GM18870 (cell line): ENCODE measurements around the gene RRP12.

Source experiments
- ATAC-seq: cut with Tn5 transposase; IDR thresholded peaks from one replicate; pipeline ENCODE4 v1.9.1; 2021; ENCODE audit warnings: moderate library complexity; ENCODE audit not compliant: unreplicated experiment

Gene RRP12

DNA sequence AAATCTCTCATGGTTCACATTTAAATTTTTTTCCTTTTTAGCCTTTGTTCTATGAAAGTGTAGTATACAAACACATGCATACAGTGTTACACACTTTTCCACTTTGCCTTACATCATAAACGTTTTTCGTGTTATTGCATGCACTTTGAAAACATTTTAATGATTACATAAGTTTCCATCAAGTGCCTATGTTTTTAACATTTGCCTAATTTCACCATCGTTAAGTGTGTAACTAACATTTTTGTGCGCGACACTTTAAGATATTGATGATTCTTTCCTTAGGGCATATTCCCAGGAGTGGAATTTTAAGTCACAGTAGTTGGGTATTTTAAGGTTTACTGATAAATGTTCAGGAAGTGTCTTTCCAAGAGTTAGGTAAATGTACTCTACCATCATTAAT lies 65.1 kb downstream of the RRP12 start:
- no peak for ATAC-seq

DNA sequence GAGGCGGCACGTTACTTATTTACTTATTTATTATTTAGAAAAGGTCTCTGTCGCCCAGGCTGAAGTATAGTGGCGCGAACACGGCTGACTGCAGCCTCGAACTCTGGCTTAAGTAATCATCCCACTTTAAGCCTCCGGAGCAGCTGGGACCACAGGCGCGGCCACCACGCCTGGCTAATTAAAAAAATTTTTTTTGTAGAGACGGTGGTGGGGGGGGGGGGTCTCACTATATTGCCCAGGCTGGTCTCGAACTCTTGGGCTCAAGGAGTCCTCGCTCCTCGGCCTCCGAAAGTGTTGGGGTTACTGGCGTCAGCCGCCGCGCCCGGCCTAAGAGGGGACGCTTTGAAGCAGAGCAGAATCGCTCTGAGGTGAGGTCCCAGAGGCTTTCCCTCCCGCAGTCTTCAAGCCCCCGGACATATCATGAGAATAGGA lies 65.9 kb downstream of the RRP12 start:
- peak; percentile 7 for ATAC-seq

DNA sequence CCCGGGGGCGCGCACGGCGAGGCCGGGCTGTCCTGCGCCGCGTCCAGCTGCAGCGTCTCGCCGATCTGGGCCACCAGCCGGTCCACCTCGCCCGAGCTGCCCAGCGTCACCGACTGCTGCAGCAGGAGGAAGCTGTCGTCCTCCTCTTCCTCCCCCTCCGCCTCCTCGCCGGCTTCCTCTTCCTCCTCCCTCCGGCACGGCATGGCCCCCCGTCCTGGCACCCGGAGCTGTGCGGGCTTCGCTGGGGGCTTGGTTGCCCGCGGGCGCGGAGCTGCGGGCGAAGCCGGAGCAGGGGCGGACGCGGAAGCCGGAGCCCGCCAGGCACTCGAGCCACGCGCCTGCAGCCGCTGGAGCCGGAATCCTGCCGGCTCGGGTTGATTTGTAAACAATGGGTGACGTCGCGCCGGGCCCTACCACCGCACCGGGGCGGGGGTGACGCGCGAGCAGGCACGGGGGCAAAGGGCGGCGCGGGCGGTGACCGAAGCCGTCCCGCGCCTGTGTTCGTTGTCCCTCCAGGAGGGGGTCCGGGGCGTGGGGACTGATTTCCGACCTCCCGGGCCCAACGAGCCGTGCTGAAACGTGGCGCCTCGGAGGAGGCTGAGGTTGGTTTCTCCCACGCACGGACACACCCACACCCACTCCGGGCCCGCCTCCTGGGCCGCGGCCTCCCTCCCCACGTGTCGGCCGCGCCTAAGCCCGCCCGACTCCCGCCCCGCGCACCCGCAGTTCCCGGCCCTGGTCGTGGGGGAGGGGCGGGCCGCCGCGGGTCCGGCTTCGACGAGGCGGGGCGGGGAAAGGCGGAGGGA lies 66.6 kb downstream of the RRP12 start, which contains the start of gene FRAT2:
FRAT2 (minus strand) TSS at position 360 of the 806 bp plus-strand sequence; CDS start at position 203, 157 bp downstream.
- peak; percentile 79 for ATAC-seq

DNA sequence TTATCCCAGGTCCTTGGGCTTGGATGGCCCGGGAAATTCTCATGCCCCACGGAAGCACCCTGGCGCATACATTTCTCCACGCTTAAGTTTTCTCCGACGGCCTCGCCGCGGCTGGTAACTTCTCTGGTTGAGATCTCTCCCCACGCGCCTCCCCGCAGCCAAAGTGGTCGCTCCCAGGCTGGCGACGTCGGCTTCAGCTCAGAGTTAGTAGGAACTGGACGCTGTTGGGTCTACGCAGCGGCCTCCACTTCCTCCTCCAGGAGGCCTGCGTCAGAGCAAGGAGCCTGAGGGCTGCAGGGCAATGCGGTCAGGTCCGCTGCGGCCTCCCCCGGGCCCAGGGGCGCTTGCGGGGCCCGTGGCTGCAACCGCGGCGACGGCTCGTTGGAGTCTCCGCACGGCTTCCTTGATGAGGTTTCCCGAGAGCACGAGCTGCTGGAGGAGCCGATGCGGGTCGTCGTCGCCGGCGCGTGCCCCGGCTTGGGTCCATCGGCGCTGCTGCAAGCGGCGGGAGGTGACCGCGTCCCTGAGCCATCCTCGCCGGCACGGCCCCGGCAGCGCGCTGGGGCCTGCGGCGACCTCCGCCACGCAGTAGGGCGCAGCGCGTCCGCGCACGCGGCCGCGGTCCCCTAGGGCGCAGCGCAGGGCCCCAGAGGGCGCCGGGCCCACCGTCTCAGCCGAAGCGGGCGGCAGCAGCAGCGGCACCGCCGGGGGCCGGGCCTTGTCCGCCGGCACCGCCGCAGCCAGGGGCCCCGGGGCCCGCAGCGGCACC lies 67.4 kb downstream of the RRP12 start:
- ATAC-seq: no peak

DNA sequence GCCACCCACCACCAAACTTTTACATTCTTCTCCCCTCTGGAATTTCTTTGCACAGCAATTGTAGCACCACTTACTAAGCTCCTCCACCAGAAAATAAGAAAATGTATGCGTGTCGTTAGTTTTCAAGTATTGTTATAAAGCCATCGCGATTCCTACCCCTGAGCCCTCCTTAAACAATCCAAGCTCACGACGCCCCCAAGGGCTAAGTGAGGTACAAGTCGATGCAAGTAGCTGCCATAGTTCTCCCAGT lies 67.9 kb downstream of the RRP12 start:
- no peak for ATAC-seq

DNA sequence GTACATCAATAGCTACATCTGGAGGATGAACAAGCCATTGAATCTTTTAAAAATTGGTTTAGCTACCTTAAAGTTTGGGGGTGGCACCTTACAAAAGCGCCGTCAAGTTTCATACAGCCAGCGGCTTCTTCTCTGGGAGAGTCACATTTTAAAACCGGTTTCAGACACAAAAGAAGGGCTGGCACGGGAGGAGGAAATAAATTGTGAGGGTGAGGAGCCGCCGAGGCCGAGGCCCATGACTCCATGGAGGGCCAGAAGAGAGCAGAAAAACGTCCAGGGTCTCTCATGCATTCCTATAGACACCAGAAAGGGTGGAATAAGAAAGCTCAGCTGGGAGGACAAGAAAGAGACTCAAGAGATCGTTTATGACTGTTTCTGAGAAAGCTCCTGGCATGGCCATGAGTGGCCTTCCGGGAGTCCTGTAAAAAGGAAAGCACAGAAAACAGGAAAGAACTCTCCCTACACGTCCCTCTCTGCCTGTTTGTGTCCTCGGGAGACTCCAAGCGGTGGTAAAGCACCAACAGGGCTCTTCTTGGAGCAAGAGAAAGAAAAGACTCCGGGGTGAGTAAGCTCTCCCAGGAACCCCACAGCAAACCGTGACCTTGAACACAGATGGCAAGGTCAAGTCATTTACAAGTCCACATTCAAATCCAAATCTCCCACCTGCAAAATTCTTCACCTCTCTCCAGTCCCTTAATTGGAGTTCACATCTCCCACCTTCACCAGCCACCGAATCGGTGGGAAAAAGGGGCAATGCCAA lies 68.4 kb downstream of the RRP12 start:
- no peak for ATAC-seq

DNA sequence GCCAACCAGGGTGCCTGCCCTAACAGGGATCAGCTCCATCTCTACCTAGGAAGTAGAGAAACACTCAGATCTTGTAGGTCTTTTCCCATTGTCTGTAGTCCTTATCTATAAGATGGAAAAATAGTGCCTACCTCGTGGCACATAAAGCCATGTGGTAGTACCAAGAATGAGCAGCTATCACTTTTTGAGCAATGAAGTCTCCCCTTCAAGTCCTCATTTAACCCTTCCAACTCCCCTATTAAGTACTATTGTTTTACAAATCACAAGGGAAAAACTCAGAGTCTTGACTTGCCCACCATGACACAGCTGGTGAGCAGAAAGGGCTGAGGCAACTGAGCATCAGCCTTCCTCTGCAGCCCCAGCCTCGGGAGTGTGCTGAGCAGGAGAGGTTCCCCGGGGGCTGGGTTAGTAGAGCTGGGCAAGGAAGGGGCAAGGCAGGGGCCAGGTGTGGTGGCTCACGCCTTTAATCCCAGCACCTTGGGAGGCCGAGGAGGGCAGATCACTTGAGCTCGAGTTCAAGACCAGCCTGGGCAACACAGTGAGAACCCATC lies 69.9 kb downstream of the RRP12 start:
- no peak for ATAC-seq

DNA sequence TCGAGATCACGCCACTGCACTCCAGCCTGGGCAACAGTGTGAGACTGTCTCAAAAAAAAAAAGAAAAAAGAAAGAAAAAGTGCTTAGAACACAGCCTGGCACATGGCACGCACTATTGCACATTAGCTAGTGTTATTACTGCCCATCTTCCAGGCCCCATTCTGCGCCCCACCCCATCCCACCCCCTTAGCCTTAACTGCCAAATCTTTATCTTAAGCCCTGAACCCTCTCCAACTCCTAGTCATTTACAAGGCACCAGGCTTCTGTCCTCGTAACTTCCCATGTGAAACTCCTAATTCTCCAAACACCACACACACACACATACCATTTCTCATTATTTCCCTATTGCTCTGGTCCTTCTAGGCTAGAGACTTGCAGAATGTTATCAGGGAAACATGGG lies 71.4 kb downstream of the RRP12 start:
- ATAC-seq: no peak

DNA sequence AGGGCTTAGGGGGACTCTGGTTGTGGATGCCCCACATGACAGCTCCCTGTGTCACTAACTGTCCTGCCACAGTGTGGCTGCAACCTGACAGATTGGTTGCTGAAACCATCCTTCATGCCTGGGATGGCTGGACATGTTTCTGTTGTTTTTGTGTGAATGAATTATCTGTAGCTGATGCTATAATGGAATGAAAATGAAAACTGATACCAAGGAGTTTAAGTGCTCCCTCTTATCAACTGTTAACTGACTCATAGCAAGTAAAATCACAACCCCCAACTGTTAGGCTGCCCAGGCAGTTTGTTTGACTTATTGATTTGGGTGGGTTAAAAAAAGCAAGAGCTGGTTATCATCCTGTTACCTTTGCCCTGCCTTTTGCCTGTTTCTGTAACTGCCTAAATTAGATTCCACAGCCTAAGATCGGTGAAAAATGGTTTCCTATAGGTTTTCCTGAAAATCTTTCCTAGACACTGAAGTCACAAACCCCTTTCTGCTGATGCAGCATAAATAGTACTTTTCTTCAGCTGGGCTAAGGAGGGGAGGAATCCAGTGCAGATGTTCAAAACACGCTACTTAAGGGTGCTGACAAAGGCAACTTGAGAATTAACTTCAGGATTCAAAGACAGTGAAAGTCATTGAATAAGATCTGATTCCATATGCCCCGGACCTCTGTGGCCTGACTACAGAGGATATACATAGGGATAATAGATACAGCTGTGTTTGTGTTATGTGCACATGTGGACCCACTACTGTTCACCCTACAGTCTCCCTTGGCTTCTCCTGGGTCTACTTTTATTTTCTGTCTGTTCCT lies 72.3 kb downstream of the RRP12 start:
- ATAC-seq: no peak

DNA sequence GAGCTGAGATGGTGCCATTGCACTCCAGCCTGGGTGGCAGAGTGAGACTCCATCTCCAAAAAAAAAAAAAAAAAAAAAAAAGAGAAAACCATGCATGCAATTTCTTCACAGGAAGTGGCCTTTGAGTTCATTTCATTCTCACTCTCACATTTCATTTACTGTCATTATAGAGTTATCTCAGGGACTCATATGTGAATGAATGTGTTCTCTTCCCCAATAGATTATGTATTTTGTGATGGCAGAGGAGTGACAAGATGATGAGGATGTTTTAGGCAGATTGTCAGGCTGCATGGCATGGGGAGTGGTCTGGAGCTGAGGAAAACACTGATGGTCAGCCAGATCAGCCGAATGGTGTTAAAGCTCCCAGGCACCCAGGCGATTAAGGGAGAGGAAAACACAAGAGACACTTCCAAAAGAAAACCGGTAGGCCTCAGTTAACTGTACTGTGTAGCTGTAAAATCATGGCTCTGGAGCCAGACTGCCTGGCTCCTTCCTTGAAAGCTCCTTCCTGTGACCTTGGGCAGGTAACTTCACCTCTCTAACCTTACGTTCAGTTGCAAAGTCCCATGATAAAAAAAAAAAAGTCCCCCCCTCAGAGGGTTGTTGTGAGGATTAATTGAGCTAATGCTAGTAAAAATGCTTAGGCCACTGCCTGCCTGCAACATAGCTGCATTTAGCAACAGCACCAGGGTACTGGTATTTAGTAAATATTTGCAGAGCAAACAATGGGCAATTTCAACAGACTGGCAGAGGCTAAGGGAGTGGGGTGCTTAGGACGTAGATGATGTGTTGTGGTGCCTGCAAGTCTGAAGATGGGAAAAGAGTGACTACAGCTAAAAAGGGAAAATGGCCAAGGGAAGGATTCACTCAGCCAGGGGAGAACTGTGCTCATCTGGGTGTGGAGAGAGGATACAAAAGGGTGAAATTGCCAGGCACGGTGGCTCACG lies 73.5 kb downstream of the RRP12 start:
- no peak for ATAC-seq

DNA sequence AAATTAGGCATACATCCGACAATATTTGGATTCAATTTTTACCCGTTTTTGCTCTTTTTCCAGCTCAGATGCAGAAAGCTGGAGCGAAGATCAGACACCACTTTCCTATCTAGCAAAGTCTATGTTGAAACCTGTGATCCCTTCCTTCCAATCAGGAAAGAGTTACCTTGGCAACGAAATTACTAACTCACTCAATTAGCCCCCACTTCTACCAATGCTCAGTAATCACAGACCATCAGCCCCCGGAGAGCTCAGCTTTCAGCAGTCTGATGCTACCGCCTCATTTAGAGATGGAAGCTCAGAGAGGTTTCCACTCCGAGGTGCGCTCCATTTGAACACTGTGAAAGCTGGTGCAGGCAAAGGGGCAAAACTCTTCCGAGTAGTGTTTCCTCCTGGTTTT lies 75.4 kb downstream of the RRP12 start:
- ATAC-seq: no peak

DNA sequence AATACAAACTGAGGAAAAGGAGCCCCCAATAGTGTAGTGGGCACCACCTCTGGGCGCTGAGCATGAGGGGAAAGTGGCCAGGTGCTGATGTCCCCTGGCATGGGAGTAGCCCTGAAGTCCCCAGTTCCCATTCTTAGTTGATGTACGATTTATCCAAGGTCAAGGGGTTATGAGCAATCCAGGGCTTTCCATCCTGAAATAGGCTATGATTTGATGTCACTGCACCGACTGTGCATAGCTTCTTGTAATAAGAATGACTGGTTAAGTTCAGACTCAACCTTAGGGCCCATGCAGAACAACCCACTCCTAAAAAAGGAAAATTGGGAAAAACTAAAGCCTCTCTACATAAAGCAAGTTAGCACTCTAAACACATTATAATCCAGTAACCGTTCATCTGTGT lies 77.6 kb downstream of the RRP12 start:
- no peak for ATAC-seq

DNA sequence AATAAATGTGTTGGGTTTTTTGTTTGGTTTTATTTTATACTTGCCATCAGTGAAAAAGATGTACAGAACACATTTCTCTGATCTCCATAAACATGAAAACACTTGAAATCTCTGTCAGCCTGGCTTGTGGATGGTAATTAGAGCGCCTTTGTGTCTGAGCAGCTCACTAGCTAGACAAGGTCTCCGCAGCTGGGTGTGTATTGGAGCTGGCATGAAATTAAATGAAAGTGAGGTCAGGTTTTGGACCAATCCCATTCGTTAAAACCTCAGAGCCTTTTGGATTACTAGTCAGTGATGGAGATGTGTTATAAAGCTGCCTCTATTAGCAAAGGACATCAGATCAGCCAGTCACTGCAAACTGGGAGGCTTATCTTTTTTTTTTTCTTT lies 79.3 kb downstream of the RRP12 start:
- ATAC-seq: no peak

DNA sequence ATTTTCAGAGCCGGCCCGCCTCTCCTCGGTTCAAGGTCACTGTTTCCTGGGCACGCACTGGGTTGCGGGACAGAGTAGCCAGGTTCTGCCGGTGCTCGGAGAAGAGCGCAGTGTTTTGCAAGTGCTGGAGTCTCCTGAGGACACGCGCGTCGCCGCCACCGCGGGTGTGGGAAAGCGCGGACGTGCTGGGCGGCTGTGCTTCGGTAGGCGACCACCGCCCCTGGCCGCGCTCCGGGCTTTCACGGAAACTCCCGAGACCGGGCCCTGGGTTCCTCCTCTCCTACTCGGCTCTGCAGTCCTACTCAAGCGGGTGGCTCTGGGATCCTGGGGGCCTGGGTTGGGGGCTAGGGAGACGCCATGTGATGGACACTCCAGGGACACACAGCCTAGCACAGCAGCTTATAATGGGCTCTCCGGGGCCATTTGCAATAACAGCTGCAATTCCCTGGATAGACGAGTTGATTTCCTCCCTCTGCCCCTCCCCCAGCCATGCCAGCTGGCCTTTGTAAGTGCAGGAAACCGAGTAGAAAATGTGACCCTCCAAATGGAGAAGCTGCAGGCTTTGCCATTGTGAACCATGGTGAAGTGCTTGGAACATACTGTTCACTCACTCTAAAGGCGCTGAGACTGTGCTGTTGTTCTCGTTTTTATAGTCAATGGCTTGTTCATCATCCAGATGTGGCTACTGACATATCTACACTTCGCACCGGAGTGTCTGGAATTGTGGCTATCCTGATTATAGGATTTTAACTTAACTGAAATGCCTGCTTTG lies 79.9 kb downstream of the RRP12 start:
- ATAC-seq: no peak

DNA sequence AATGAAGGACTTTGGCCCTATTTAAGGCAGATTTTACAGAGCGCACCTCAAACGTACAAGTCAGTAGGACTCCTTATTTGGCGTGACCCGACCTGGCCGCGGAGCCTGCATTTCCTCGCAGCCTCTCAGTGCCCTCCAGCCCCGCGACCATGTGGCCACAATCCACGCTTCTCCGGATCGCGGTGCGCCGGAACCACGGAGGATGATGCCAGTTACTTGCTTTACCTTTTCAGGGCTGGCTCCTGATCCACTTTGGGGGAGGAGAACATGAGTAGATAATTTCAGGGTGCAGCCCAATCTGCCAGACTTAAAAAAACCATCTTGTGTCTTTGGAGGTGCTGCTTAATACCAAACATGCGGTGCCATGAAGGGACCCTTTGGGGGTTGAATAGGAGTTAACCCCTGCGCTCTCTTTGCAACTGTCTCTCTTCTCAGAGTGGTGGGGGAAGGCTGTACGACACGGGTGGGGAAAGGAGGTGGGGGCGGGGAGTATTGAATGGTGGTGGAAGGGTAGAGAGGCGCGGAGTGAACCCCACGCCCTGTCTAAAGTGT lies 80.6 kb downstream of the RRP12 start:
- no peak for ATAC-seq

DNA sequence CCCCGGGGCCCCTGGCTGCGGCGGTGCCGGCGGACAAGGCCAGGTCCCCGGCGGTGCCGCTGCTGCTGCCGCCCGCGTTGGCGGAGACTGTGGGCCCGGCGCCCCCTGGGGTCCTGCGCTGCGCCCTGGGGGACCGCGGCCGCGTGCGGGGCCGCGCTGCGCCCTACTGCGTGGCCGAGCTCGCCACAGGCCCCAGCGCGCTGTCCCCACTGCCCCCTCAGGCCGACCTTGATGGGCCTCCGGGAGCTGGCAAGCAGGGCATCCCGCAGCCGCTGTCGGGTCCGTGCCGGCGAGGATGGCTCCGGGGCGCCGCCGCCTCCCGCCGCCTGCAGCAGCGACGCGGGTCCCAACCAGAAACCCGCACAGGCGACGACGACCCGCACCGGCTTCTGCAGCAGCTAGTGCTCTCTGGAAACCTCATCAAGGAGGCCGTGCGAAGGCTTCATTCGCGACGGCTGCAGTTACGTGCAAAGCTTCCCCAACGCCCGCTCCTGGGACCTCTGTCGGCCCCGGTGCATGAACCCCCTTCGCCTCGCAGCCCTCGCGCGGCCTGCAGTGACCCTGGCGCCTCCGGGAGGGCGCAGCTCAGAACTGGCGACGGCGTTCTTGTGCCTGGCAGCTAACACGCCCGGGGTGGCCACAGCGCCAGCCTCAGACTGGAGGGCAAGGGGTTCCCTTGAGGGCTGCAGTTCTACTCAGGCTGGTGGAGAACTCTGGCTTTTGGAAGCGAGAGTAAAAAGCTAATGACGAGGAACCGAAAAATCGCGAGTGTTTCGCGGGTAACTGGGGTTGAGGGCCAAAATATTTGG lies 81.3 kb downstream of the RRP12 start:
- ATAC-seq: no peak

DNA sequence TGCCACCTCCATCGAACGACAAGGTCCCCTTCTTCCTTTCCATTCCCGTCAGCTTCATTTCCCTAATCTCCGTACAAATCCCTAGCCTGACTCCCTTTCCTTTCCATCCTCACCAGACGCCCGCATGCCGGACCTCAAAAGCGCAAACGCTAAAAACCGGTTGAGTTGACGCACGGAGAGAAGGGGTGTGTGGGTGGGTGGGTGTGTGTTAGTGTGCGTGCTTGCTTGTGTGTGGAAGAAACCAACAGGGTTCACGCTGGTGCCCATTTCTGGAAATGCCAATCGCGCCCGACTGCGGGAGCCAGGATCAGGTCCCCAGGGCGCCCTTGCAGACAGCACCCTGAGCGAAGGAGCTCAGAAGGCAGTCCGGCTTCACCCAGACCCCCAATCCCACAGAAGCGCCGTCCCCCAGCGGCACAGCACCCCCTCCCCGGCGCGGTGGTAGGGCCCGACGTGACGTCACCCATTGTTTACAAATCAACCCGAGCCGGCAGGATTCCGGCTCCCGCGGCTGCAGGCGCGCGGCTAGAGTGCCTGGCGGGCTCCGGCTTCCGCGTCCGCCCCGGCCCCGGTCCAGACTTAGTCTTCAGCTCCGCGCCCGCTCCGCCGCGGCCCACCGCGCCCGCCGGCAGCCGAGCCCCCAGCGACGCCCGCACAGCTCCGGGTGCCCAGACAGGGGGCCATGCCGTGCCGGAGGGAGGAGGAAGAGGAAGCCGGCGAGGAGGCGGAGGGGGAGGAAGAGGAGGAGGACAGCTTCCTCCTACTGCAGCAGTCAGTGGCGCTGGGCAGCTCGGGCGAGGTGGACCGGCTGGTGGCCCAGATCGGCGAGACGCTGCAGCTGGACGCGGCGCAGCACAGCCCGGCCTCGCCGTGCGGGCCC lies 82.1 kb downstream of the RRP12 start, which contains the start of gene FRAT1:
FRAT1 (plus strand) TSS at position 500 of the 880 bp plus-strand sequence; CDS start at position 683, 183 bp downstream.
- peak; percentile 78 for ATAC-seq
